ENCODE results near the gene ZNF593.

The ZNF593 gene

DNA sequence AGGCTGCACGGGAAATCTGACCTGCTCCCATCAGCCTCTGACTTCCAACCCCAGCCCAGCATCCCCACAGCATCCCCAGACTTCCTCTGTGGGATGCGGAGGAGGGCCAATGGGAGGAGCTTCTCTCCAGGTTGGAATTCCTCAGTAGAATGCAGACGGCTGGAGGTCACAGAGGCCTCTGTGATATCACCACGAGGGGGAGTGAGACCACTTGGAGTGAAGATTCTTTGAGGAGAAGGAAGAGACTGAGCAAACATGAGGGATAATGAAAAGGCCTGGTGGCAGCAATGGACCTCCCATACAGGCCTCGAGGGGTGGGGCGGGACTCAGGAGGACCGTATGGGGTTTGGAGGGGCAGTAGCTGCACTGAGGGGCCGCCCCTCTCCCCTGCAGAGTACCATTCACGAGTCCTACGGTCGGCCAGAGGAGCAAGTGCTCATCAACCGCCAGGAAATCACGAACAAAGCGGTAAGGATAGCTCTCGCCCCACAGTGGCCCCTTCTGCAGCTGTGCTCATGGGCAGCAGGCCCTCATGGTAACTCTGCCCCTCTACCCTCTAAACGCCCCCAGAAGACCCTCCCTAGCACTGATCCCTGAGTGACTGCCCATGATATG is 20.8 kb downstream of the ZNF593 start, which contains the start of gene CATSPER4:
CATSPER4 (plus strand) TSS at position 230 of the 615 bp plus-strand sequence; CDS start at position 256, 26 bp downstream.
- Histone ChIP-seq H3K27ac (no peak within 1 kb of the TSS), H3K4me3 (no peak within 1 kb of the TSS)

DNA sequence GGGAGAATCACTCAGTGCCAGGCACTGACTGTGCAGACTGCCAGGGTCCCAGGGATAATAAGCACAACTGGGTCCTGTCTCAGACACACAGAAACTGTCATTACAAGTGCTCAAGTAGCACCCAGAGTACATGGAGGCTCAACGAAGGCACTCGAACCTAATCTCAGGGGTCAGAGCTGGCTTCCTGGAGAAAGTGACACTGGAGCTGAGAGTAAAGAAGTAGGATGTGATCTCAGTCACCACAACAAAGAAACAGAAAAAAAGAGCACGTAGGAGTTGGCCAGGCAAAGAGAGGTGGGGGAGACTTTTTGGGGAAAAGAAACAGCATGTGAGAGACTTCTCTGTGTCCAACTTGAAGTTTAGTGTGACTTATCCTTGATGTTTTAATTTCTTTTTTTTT is 22.0 kb downstream of the ZNF593 start:
- Histone ChIP-seq H3K4me3 (no peak overlapping the region), H3K27ac (no peak overlapping the region)

DNA sequence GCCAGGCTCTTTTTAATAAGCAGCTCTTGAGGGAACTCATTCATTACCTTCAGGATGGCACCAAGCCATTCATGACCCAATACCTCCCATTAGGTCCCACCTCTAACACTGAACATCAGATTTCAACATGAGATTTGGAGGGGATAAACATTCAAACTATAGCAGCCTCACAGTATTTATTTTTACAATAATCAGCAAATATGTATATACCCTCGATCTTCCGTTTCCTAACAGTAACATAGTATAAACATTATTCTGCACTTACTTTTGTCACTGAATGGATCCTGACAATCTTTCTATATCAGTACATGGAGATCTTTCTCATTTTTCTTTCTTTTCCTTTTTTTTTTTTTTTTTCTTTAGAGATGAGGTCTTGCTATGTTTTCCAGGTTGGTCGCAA is 26.1 kb downstream of the ZNF593 start:
- Histone ChIP-seq H3K4me3 (no peak overlapping the region), H3K27ac (no peak overlapping the region)

DNA sequence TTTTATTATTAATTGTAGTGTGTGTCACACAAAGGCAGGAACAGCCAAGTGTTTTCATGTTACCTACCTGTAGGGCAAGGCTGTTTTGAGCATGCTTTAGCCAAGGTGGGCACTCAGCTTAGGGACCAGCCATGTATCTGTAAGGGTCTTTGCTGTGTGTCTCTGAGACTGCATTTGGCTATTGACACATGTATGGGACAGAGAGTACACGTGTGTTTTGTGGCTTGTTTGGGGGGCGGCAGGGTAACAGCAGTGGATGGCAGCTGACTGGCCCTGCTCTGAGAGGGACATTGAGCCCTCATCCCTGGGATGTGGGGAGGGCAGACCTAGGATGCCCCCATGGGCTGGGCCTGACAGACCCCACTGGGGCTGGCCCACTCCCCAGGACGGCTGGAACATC is 27.6 kb downstream of the ZNF593 start:
- no peak overlapping the region for H3K27ac ChIP-seq

DNA sequence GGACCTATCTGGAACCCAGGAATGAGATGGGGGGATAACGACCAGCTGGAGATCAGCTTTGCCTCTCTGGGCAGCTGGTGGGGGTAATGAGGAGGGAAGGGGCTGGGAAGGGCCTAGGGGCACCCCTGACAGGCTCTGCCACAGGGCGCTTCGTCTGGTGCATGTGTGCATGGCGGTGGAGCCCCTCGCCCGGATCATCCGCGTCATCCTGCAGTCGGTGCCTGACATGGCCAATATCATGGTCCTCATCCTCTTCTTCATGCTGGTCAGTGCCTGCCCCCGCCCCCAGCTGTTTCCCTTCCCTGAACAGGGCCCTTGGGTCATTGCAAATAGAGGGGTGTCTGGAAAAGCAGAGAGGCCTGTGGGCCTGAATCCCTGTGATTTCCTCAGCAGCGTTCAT is 28.1 kb downstream of the ZNF593 start:
- no peak overlapping the region for H3K27ac ChIP-seq
- H3K4me3 ChIP-seq, result no peak overlapping the region

More for the DNA sequence above, 27.6 kb downstream of the ZNF593 start:
- H3K4me3 ChIP-seq, result no peak overlapping the region

DNA sequence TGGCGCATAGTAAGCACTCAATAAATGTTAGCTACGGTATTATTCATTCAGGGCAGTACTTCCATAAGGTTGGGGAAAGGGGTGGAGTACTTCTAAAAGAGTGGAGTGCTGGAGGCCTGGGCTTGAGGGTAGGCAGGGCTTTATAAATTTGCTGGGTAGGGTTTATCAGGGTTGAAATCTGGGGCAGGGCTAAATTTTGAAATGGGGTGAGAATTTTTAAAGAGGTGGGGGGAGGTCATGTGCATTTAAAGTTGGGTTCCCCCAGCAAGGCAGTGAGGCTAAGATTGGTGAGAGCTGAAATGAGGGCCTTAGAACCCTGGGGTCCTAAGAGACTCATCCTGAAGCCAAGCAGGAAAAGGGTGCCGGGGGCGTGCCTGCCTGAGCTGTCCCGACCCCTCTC is 30.7 kb downstream of the ZNF593 start:
- Histone ChIP-seq H3K27ac (no peak overlapping the region), H3K4me3 (no peak overlapping the region)

DNA sequence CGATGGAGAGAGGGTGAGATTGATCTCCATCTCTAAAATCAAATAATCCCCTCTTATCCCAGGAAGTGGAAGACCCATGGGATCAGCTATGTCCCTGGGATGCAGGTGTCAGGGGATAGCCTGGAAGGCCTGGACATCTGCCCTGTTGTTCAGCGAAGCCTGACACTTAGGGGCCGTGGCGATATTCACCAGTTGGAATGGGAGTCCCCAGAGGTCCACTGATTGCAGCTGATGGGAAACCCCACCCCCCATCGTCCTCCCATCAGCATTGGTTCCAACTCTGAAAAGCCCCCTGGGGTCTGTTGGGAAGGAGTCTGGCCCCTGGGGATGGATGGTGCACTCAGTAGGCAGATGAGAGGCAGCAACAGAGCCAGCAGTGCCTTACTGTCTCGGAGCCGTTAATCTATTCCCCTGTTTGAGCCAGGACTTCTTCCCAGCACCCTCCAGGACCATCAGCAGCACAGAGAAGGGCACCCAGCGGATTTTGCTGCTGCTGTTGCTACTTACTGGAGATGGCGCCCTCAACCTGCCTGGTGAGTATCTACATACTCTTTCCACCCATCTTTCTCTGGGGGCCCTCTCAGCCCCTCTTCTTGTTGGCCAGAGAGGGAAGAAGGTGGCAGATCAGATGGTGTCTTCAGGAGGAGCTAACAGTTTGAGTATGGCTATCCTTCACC is 34.1 kb downstream of the ZNF593 start:
- no peak overlapping the region for H3K4me3 ChIP-seq
- no peak overlapping the region for H3K27ac ChIP-seq

GRCh38 chr1:26210147-26210870 is 40.6 kb downstream of the ZNF593 start:
- Histone ChIP-seq H3K4me3 (no peak overlapping the region), H3K27ac (no peak overlapping the region)

GRCh38 chr1:26212726-26213125 is 43.0 kb downstream of the ZNF593 start:
- Histone ChIP-seq H3K27ac (no peak overlapping the region), H3K4me3 (no peak overlapping the region)

DNA sequence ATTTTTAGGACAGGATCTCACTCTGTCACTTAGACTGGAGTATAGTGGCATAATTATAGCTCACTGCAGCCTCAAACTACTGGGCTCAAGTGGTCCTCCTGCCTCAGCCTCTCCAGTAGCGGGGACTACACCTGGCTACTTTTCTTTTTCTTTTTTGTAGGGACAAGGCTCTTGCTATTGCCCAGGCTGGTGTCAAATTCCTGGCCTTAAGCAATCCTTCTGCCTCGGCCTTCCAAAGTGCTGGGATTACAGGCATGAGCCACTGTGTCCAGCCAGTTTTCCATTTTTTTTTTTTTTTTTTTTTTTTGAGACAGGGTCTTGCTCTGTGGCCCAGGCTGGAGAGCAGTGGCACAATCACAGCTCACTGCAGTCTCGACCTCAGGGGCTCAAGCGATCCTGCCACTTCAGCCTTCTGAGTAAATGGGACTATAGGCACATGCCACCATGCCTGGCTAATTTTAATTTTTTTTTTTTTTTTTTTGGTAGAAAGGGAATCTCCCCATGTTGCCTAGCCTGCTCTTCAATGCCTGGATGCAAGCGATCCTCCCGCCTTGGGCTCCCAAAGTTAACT is 43.7 kb downstream of the ZNF593 start:
- Histone ChIP-seq H3K4me3 (no peak overlapping the region), H3K27ac (no peak overlapping the region)

- Histone ChIP-seq H3K27ac (no peak overlapping the region), H3K4me3 (no peak overlapping the region)
Observed at GRCh38 chr1:26215246-26215645, 45.5 kb downstream of the ZNF593 start.

- no peak overlapping the region for H3K27ac ChIP-seq
- no peak overlapping the region for H3K4me3 ChIP-seq
Observed at GRCh38 chr1:26218906-26219494, 49.3 kb downstream of the ZNF593 start.

All from skin epidermis (tissue), 12 donors.